ENCODE data around the gene TSPEAR.

GRCh38 chr21:44752671-44753235, 41.4 kb upstream of the TSPEAR start:
- TF ChIP-seq CTCF (IDR thresholded peaks at IDR 0.05) (no peak), POLR2A (IDR thresholded peaks at IDR 0.05) (no peak), EP300 (IDR thresholded peaks at IDR 0.05; ENCODE audit: low read depth) (no peak), POLR2AphosphoS5 (IDR thresholded peaks at IDR 0.05) (no peak)
